H1 (cell line): Measurements from ENCODE around the gene GET3. TPM values are rescaled to one million over a fixed set of nuclear protein-coding genes. Genes with fewer than 3 reads are reported as not detected.

Experiments
- CTCF ChIA-PET: fragments of 300-600 bp; sonication (Branson Sonifier 250); formaldehyde crosslinking; loops from one replicate; lab custom pipeline; 2021; ENCODE audit not compliant: partially characterized antibody; lab: Charles Lee
- POLR2A ChIA-PET: fragments of 300-600 bp; sonication (Branson Sonifier 250); formaldehyde crosslinking; loops from one replicate; lab custom pipeline; 2021; ENCODE audit warnings: inconsistent platforms; ENCODE audit not compliant: partially characterized antibody; lab: Charles Lee
- DNase-seq, 2 experiments: peaks; one replicate each; pipeline versions ENCODE4 v3.0.0 to v3.0.0-alpha.2; 2010 to 2022; ENCODE audit warnings: low spot score in 2 of 2, low read depth in 1 of 2, mixed read lengths in 1 of 2
- FAIRE-seq: peaks from 2 replicates; lab custom pipeline; 2011; peaks lifted over from hg19 to GRCh38; lab: Jason Lieb, UNC
- H2AFZ ChIP-seq: 2 replicates; pipeline ENCODE4 v1.8.1; 2012; ENCODE audit warnings: low read length, inconsistent platforms
- H2AK5ac ChIP-seq: 2 replicates; pipeline ENCODE4 v1.6.1; 2013; ENCODE audit warnings: low read depth, low read length
- H2BK120ac ChIP-seq: replicated peaks from 2 replicates; pipeline ENCODE3; 2013; ENCODE audit warnings: low read depth, low read length, inconsistent platforms
- H2BK12ac ChIP-seq: 2 replicates; pipeline ENCODE4 v1.6.1; 2013; ENCODE audit warnings: low read depth, low read length
- H2BK15ac ChIP-seq: 2 replicates; pipeline ENCODE4 v1.6.1; 2013; ENCODE audit warnings: low read length
- H2BK20ac ChIP-seq: 2 replicates; pipeline ENCODE4 v1.6.1; 2013; ENCODE audit warnings: low read length
- H2BK5ac ChIP-seq: 2 replicates; pipeline ENCODE4 v1.6.1; 2013; ENCODE audit warnings: low read depth, low read length
- H3K14ac ChIP-seq: 2 replicates; pipeline ENCODE4 v1.6.1; 2013; ENCODE audit warnings: inconsistent platforms; ENCODE audit not compliant: insufficient read length
- H3K18ac ChIP-seq: 2 replicates; pipeline ENCODE4 v1.6.1; 2013; ENCODE audit warnings: low read length; ENCODE audit errors: extremely low read depth
- H3K23ac ChIP-seq: 2 replicates; pipeline ENCODE4 v1.6.1; 2013; ENCODE audit warnings: inconsistent platforms; ENCODE audit not compliant: insufficient read length
- H3K23me2 ChIP-seq: 2 replicates; pipeline ENCODE4 v1.6.1; 2013; ENCODE audit warnings: low read depth, low read length
- H3K27ac ChIP-seq: 2 replicates; pipeline ENCODE4 v1.6.1; 2011; ENCODE audit warnings: low read depth, low read length, inconsistent platforms
- H3K27me3 ChIP-seq, 4 experiments: replicated peaks in 1 of 4; 1 replicate in 1 of 4; 2 replicates in 3 of 4; pipeline versions ENCODE4 v1.6.1 to v1.8.1; 2011 to 2013; ENCODE audit warnings: low read length in 3 of 4, mild to moderate bottlenecking in 3 of 4, inconsistent platforms in 2 of 4, mixed read lengths in 2 of 4, moderate library complexity in 1 of 4; ENCODE audit not compliant: control insufficient read depth in 3 of 4, insufficient read depth in 3 of 4; ENCODE audit errors: extremely low read depth in 1 of 4
- H3K36me3 ChIP-seq, 4 experiments: 2 replicates each; pipeline versions ENCODE4 v1.6.1 to v1.8.1; 2011 to 2013; ENCODE audit warnings: mild to moderate bottlenecking in 4 of 4, low read length in 3 of 4, moderate library complexity in 2 of 4, control low read depth in 1 of 4, inconsistent platforms in 1 of 4; ENCODE audit not compliant: insufficient read depth in 4 of 4, control insufficient read depth in 2 of 4
- H3K4ac ChIP-seq: replicated peaks from 2 replicates; pipeline ENCODE3; 2013; ENCODE audit warnings: low read length, low read depth, mixed read lengths, inconsistent platforms; ENCODE audit not compliant: insufficient read length
- H3K4me1 ChIP-seq, 4 experiments: replicated peaks in 1 of 4; 1 replicate in 1 of 4; 2 replicates in 3 of 4; pipeline versions ENCODE4 v1.6.1 to v1.8.1; 2011 to 2013; ENCODE audit warnings: low read length in 3 of 4, inconsistent platforms in 2 of 4, mixed read lengths in 1 of 4; ENCODE audit not compliant: insufficient read depth in 4 of 4, control insufficient read depth in 3 of 4
- H3K4me2 ChIP-seq, 2 experiments: 2 replicates each; pipeline versions ENCODE4 v1.6.1 to v1.8.1; 2011 to 2013; ENCODE audit warnings: low read depth in 2 of 2, low read length in 2 of 2, control low read depth in 1 of 2, inconsistent platforms in 1 of 2, mild to moderate bottlenecking in 1 of 2; ENCODE audit not compliant: insufficient read depth in 1 of 2
- H3K4me3 ChIP-seq, 4 experiments: fragments of 200-600, 300-600 bp in 1 of 4; sonication (generic), shearing (Covaris generic), sonication (Bioruptor Twin) in 1 of 4; 2 replicates each; pipeline versions ENCODE4 v1.5.1 to v1.8.1; 2011 to 2016; ENCODE audit warnings: low read length in 4 of 4, low read depth in 3 of 4, control low read depth in 2 of 4, inconsistent platforms in 2 of 4, mild to moderate bottlenecking in 2 of 4, mixed read lengths in 1 of 4, moderate library complexity in 1 of 4; ENCODE audit not compliant: insufficient read depth in 2 of 4; ENCODE audit errors: extremely low read depth in 1 of 4
- H3K56ac ChIP-seq: replicated peaks from 2 replicates; pipeline ENCODE3; 2013; ENCODE audit warnings: low read depth, mild to moderate bottlenecking, mixed read lengths, low read length, inconsistent platforms; ENCODE audit not compliant: insufficient read length
- H3K79me1 ChIP-seq: 2 replicates; pipeline ENCODE4 v1.6.1; 2013; ENCODE audit warnings: low read depth, low read length, control low read depth
- H3K79me2 ChIP-seq, 2 experiments: 2 replicates each; pipeline versions ENCODE4 v1.6.1 to v1.8.1; 2012 to 2013; ENCODE audit warnings: low read length in 2 of 2, mild to moderate bottlenecking in 2 of 2, inconsistent platforms in 1 of 2; ENCODE audit not compliant: insufficient read depth in 2 of 2, control insufficient read depth in 1 of 2
- H3K9ac ChIP-seq, 4 experiments: replicated peaks in 1 of 4; 1 replicate in 1 of 4; 2 replicates in 3 of 4; pipeline versions ENCODE4 v1.6.1 to v1.8.1; 2011 to 2013; ENCODE audit warnings: low read depth in 3 of 4, low read length in 3 of 4, control low read depth in 2 of 4, mild to moderate bottlenecking in 2 of 4, moderate library complexity in 2 of 4, inconsistent platforms in 1 of 4; ENCODE audit errors: extremely low read depth in 1 of 4
- H3K9me3 ChIP-seq, 2 experiments: 2 replicates each; pipeline versions ENCODE4 v1.6.1 to v1.8.1; 2012 to 2013; ENCODE audit warnings: mild to moderate bottlenecking in 2 of 2, moderate library complexity in 2 of 2, control low read depth in 1 of 2, inconsistent platforms in 1 of 2, low read depth in 1 of 2, low read length in 1 of 2, mixed read lengths in 1 of 2; ENCODE audit not compliant: insufficient read depth in 2 of 2
- H4K20me1 ChIP-seq, 2 experiments: replicated peaks in 1 of 2; 2 replicates each; pipeline versions ENCODE3 to v1.8.1; 2011 to 2013; ENCODE audit warnings: inconsistent platforms in 2 of 2, low read length in 2 of 2, mild to moderate bottlenecking in 1 of 2; ENCODE audit not compliant: insufficient read depth in 2 of 2, control insufficient read depth in 1 of 2
- H4K5ac ChIP-seq: 2 replicates; pipeline ENCODE4 v1.6.1; 2013; ENCODE audit warnings: low read length, low read depth, mixed read lengths, inconsistent platforms; ENCODE audit not compliant: insufficient read length
- H4K8ac ChIP-seq: 2 replicates; pipeline ENCODE4 v1.8.0; 2013; ENCODE audit warnings: mild to moderate bottlenecking, moderate library complexity, low read length, inconsistent platforms; ENCODE audit not compliant: insufficient read depth; ENCODE audit errors: extremely low read depth
- H4K91ac ChIP-seq: replicated peaks from 2 replicates; pipeline ENCODE3; 2013; ENCODE audit warnings: low read length, mixed read lengths, inconsistent platforms; ENCODE audit not compliant: insufficient read length
- CHD2 ChIP-seq: IDR thresholded peaks from 2 replicates; pipeline ENCODE4 v1.6.1; 2012; ENCODE audit warnings: low read length, improper control_type of control experiment
- JUND ChIP-seq: IDR thresholded peaks from 2 replicates; pipeline ENCODE4 v1.6.1; 2011; ENCODE audit warnings: mild to moderate bottlenecking, improper control_type of control experiment, low read length
- MAFK ChIP-seq: IDR thresholded peaks from 2 replicates; pipeline ENCODE4 v1.6.1; 2012; ENCODE audit warnings: low read depth, mild to moderate bottlenecking, improper control_type of control experiment, low read length
- POLR2A ChIP-seq, 2 experiments: IDR thresholded peaks; 1 replicate in 1 of 2; 2 replicates in 1 of 2; pipeline ENCODE4 v1.6.1; 2011; ENCODE audit warnings: low read depth in 2 of 2, low read length in 2 of 2, mild to moderate bottlenecking in 2 of 2; ENCODE audit errors: control extremely low read depth in 1 of 2
- POLR2AphosphoS5 ChIP-seq: IDR thresholded peaks from 2 replicates; pipeline ENCODE4 v1.6.1; 2011; ENCODE audit warnings: low read depth, low read length
- RBBP5 ChIP-seq: IDR thresholded peaks from 2 replicates; pipeline ENCODE4 v1.7.1; 2012; ENCODE audit warnings: low read depth, mild to moderate bottlenecking, inconsistent platforms, low read length, moderate library complexity, borderline replicate concordance
- RNF2 ChIP-seq: fragments of 200-900, 300-1000 bp; sonication (generic); IDR thresholded peaks from 2 replicates; pipeline ENCODE4 v1.7.1; 2016; ENCODE audit warnings: borderline replicate concordance, low read depth, mild to moderate bottlenecking, antibody characterized with exemption, low read length; ENCODE audit not compliant: poor library complexity, severe bottlenecking; ENCODE audit errors: missing control alignments
- TCF12 ChIP-seq: IDR thresholded peaks from 2 replicates; pipeline ENCODE4 v1.6.1; 2011; ENCODE audit warnings: low read depth, mild to moderate bottlenecking, low read length
- ZNF274 ChIP-seq: IDR thresholded peaks from 2 replicates; pipeline ENCODE4 v1.7.0; 2012; ENCODE audit warnings: low read length, borderline replicate concordance; ENCODE audit errors: extremely low read depth
- WGBS, 2 experiments: shearing (Covaris generic) in 1 of 2; methylation state at CpG; one replicate each; pipeline versions ENCODE4 v1.1.6 to v1.1.7; 2013 to 2015; ENCODE audit warnings: low lambda C conversion rate in 2 of 2, mixed read lengths in 2 of 2, inconsistent platforms in 1 of 2, low coverage in 1 of 2, missing lambda C conversion rate in 1 of 2; ENCODE audit not compliant: insufficient replicate concordance in 2 of 2, insufficient coverage in 1 of 2, insufficient read length in 1 of 2; ENCODE audit errors: extremely low coverage in 1 of 2, missing lambda C conversion rate in 1 of 2; 5-methylcytosine and 5-hydroxymethylcytosine counted together
- polyA plus RNA-seq, 7 experiments: library from polyadenylated mRNA; depleted of rRNA in 3 of 7; stranded (reverse) in 5 of 7; unstranded in 2 of 7; fragments of >200 nt in 5 of 7; fragments of 200-250 nt in 2 of 7; gene quantifications; 1 replicate in 5 of 7; 2 replicates in 1 of 7; 4 replicates in 1 of 7; pipeline versions ENCODE4 v1.2.1 to v1.2.3, GENCODE V29; 2011 to 2013; ENCODE audit warnings: missing spikeins in 2 of 7, mixed read lengths in 2 of 7
- total RNA-seq: library from RNA; stranded (reverse); fragmentation: NEBNext Ultra II Directional; extraction: Animal tissue kit (Norgen Biotek cat#: 25700); gene quantifications from 2 replicates; pipeline ENCODE4 v1.2.1, GENCODE V29; 2021
- TF ChIP-seq, protein P1 (sequence below), 3 experiments: IDR thresholded peaks; 1 replicate in 2 of 3; 2 replicates in 1 of 3; pipeline versions ENCODE4 v1.5.1 to v1.6.1; 2011; ENCODE audit warnings: low read length in 3 of 3, mild to moderate bottlenecking in 3 of 3, inconsistent platforms in 2 of 3, low read depth in 1 of 3, moderate library complexity in 1 of 3; ENCODE audit not compliant: insufficient read depth in 1 of 3; ENCODE audit errors: control extremely low read depth in 1 of 3

The GET3 gene
- total and polyA plus RNA-seq, 2 of the 8 experiments (the other 6 are each of a cell fraction or from before 2014, with no cell fraction given) = 105 to 297 TPM

DNA sequence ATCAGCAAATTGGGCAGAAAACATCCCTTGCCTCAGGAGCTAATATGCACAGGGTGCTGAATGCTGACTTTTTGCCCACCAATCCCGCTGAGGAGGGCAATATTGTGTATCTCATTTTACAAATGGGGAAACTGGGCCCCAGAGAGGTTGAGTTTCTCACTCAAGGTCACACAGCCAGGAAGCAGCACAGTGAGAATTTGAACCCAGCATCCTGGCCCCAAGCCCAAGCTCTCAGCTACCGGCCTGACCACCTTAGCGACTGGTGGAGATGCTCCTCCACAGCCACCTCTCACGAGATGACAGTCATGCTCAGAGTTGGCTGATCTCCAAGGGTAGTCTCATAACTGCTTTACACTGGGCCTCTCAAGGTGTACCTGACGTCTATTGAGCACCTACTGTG is 44.3 kb upstream of the GET3 start:
- Histone ChIP-seq H2BK120ac (no peak overlapping the region), H4K91ac (no peak overlapping the region), H4K8ac (no peak overlapping the region), H3K79me2 (no peaks in the 10 kb centered on the region), H3K4me1 (peaks cover 0 to 4% (median 3%) of the 10 kb centered on the region in 4 experiments; a peak in 2 of 7 replicates), H2AFZ (no peak overlapping the region), H4K20me1 (peaks cover 0 to 9% of the 10 kb centered on the region in 2 experiments), H2BK5ac (no peak overlapping the region), H3K36me3 (no peaks in the 10 kb centered on the region), H3K27me3 (no peaks in the 10 kb centered on the region), H3K56ac (no peak overlapping the region), H3K9ac (no peak overlapping the region), H3K79me1 (no peaks in the 10 kb centered on the region), H3K23ac (no peak overlapping the region), H4K5ac (no peak overlapping the region), H3K9me3 (no peaks in the 10 kb centered on the region), H2BK15ac (no peak overlapping the region), H3K14ac (no peak overlapping the region), H2AK5ac (no peak overlapping the region), H2BK20ac (no peak overlapping the region), H2BK12ac (no peak overlapping the region), H3K4me3 (no peak overlapping the region), H3K4me2 (no peak overlapping the region), H3K27ac (no peak overlapping the region), H3K18ac (no peak overlapping the region), H3K4ac (no peak overlapping the region), H3K23me2 (peaks cover 7% of the 10 kb centered on the region; the same call in 1 of the 2 replicates)
- POLR2A ChIA-PET = interaction anchor here (1.4 to 9.2 kb wide), 2 partner anchors 14 to 44 kb away, joined by 4 to 93 read pairs; partner anchors contain the start of genes DHPS and GET3
- 88% methylated on average over 5 of the region's 5 CpGs; no CpG with 5 or more reads in 1 of the 2 experiments for WGBS, 2 experiments
- TF ChIP-seq RBBP5 (no peak), CHD2 (no peak), ZNF274 (no peak), RNF2 (no peak), POLR2AphosphoS5 (no peak), POLR2A (IDR thresholded peaks at IDR 0.05; ENCODE audit: control extremely low read depth in 1 of 2, low read depth in 2 of 2, low read length in 2 of 2) (no peak), TCF12 (no peak), MAFK (no peak), JUND (no peak)
- TF ChIP-seq, protein P1, sequence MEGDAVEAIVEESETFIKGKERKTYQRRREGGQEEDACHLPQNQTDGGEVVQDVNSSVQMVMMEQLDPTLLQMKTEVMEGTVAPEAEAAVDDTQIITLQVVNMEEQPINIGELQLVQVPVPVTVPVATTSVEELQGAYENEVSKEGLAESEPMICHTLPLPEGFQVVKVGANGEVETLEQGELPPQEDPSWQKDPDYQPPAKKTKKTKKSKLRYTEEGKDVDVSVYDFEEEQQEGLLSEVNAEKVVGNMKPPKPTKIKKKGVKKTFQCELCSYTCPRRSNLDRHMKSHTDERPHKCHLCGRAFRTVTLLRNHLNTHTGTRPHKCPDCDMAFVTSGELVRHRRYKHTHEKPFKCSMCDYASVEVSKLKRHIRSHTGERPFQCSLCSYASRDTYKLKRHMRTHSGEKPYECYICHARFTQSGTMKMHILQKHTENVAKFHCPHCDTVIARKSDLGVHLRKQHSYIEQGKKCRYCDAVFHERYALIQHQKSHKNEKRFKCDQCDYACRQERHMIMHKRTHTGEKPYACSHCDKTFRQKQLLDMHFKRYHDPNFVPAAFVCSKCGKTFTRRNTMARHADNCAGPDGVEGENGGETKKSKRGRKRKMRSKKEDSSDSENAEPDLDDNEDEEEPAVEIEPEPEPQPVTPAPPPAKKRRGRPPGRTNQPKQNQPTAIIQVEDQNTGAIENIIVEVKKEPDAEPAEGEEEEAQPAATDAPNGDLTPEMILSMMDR (IDR thresholded peaks at IDR 0.05; ENCODE audit: control extremely low read depth in 1 of 3, insufficient read depth in 1 of 3, low read depth in 1 of 3, low read length in 3 of 3) = no peak
- FAIRE-seq = no peak
- CTCF ChIA-PET = interaction anchor here (1.9 kb wide), 1 partner anchor 18 kb away, joined by 4 read pairs; no protein-coding TSS in a partner anchor
- DNase-seq = no peak
